GM18526 (cell line): Measurements from ENCODE around the gene STARD5.

ENCODE experiments used
- POLR2A ChIP-seq: IDR thresholded peaks from 3 replicates; pipeline ENCODE4 v1.6.1; 2011; ENCODE audit not compliant: insufficient read length; ENCODE audit errors: extremely low read depth

Gene STARD5

DNA sequence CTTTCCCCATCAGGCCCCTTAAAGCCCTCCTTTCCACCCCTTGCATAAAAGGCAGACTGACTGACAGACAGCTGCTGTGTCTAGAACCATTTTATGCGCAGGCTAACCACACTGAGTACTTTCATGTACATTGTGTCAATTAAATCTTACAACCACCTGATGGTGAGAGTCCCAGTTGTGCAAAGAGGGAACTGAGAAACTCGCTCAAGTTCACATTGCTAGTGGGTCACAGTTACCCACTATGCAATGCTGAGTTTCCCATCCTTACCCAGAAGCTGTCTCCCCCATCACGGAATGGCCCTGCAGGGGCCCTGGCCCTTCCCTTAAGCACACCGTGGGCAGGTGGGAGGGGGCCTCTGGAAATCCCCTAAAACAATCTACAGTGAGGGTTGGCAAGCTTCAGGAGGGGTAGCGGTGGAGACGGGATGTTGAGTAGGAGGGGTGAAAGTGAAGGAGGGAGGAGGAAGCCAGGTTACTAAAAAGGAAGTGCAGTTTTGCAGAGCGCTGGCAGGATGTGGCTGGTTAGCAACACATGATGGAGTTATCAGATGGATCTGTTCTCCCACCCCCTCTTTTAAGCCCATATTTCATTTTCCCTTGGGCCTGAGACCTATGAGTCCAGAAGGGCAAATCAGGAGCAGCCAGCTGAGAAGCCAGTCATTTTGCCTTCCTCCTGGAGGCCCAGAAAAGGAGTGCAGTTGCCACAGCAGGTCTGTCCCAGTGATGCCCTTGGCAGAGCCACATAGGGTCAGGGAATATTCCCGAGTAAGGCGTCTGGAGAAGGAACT lies 30.0 kb downstream of the STARD5 start:
- TF ChIP-seq POLR2A, result peak; percentile 19

DNA sequence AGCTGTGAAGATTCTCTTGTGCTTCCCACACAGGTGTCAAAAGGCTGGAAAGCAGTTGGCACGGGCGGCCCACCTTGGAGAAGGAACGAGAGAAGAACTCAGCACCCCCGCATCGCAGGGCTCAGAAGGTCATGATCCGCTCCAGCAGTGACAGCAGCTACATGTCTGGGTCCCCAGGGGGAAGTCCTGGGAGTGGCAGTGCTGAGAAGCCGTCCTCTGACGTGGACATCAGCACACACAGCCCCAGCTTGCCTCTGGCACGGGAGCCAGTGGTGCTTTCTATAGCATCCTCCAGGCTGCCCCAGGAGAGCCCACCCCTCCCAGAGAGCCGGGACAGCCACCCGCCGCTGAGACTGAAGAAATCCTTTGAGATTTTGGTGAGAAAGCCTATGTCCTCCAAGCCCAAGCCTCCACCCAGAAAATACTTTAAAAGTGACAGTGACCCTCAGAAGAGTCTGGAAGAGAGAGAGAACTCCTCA lies 31.4 kb downstream of the STARD5 start:
- peak; percentile 44 for TF ChIP-seq POLR2A

DNA sequence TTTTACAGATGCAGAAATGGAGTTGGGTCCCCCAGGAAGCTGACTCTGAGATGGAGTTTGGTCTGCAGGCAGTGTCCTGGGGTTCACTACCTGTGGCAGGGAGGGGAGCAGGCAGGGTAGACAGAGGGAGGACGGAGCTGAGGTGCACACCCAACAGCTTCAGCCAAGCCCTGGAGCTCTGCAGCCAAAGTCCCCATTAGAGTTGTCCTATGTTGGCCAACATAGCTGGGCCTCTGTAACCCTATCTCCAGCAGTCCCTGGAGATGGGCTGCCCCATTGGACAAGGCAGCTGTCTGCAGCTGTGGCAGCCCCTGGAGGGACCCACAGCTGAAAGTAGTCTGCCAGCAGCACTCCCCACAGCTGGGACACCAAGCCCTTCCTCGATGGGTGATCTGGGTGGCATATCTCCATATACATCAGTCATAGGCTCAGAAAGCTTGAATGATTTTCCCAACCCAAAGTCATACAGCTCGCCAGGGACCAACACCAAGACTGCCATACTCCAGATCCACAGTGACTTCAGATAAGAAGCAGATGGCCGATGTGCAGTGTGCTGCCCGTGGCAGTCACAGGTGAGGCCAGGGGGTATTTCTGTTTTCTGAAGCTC lies 31.9 kb downstream of the STARD5 start:
- TF ChIP-seq POLR2A, result no peak

GRCh38 chr15:81289910-81290309 lies 34.0 kb downstream of the STARD5 start:
- TF ChIP-seq POLR2A, result no peak

GRCh38 chr15:81288616-81289015 lies 35.3 kb downstream of the STARD5 start:
- TF ChIP-seq POLR2A, result no peak

DNA sequence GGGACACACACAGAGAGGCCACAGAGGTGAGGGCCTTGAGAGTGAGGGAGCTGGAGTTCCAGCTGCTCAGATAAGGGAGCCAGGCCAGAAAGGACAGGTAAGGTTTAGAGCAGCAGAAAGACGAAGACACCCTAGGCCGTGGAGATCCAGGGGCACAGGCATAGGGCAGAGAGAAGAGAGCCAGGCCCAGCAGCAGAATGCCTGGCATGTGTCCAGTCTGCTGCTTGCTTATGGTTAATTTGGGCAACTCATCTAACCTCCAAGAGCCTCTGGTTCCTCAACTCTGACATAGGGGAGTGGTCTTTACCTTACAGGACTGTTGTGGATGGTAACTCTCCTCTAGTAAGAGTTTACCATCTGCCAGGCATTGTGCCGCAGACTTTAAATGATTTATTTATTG lies 35.9 kb downstream of the STARD5 start:
- no peak for TF ChIP-seq POLR2A

GRCh38 chr15:81286621-81287121 lies 37.3 kb downstream of the STARD5 start:
- TF ChIP-seq POLR2A, result no peak

DNA sequence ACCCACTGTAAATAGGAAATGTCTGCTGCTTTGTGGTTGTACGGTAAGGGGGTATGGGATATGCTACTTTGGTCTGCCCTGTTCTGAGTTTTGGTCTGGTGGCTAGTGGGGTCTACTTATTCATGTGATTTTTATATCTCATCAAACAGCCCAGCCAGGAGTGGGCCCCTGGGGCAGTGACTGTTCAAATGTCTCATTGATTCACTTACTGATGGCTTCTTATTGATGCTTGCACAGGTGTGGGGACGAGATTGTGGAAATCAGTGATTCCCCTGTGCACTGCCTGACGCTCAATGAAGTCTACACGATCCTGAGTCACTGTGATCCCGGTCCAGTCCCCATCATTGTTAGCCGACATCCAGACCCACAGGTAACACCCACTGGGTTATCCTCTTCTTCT lies 38.5 kb downstream of the STARD5 start:
- TF ChIP-seq POLR2A, result no peak

GRCh38 chr15:81284256-81285031 lies 39.5 kb downstream of the STARD5 start:
- TF ChIP-seq POLR2A, result no peak

DNA sequence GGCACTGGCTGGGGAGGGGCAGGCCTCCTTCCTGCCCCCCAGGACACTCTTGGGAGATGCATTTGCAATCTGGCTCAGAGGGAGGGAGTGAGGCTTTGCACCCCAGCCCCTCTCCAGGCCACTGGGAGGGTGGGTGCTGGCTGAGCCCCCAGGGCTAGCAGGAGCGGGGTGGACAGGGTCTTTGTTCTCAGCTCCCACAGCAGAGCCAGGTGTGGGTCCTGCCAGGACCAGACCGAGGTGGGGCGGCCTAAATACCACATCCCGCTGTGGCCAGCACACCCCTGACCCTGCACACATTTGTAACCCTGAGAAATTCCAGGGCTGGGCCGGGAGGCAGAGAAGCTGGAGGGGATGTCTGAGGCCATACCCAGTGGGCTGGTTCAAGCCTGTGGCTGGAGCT lies 41.0 kb downstream of the STARD5 start:
- TF ChIP-seq POLR2A, result no peak

- TF ChIP-seq POLR2A, result no peak
Observed at GRCh38 chr15:81282606-81282895, 41.4 kb downstream of the STARD5 start.

GRCh38 chr15:81281766-81282605 lies 42.0 kb downstream of the STARD5 start:
- no peak for TF ChIP-seq POLR2A

DNA sequence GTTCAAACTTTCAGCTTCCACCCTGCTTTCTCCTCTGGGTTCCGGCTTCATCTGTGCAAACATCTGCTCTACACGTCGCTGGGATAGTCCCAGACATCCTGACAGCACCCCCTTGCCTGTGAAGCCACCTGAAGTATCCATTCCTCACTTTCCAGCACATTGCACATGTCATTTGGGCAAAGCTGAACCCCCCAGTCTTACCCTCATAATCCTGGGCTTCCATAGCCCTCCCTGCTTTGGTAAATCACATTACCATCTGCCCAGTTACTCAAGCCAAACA lies 42.5 kb downstream of the STARD5 start:
- TF ChIP-seq POLR2A, result no peak

- no peak for TF ChIP-seq POLR2A
Observed at GRCh38 chr15:81280696-81281455, 43.1 kb downstream of the STARD5 start.
